Activated CD4-positive, alpha-beta memory T cell treated with anti-CD3 and anti-CD28 coated beads, Interleukin-2, amount 10 ng/mL, durations not matched to agents 7 days and 5 days (primary cell): Measurements from ENCODE around the gene ZNHIT6. TPM values are rescaled to one million over a fixed set of nuclear protein-coding genes. Genes with fewer than 3 reads are reported as not detected.

Experiments used
- total RNA-seq, 2 experiments: library from RNA; stranded (reverse); gene quantifications; one replicate each; pipeline ENCODE4 v1.2.3, GENCODE V29; 2021

ZNHIT6 gene
- total RNA-seq, 2 experiments from 2014 or later = 11.5 to 14.0 TPM

Other genes with a start within 250 kb of the ZNHIT6 start
- gene DDAH1, start 243.3 kb downstream of the ZNHIT6 start, total RNA-seq = not detected
- not detected for gene CCN1, start 127.7 kb downstream of the ZNHIT6 start, total RNA-seq